Stromal cell of bone marrow (primary cell): ENCODE data around the gene TRIM8.

Source experiments
- DNase-seq: peaks from one replicate; pipeline ENCODE4 v3.0.0-alpha.2; 2012; ENCODE audit warnings: low read depth

The TRIM8 gene

DNA sequence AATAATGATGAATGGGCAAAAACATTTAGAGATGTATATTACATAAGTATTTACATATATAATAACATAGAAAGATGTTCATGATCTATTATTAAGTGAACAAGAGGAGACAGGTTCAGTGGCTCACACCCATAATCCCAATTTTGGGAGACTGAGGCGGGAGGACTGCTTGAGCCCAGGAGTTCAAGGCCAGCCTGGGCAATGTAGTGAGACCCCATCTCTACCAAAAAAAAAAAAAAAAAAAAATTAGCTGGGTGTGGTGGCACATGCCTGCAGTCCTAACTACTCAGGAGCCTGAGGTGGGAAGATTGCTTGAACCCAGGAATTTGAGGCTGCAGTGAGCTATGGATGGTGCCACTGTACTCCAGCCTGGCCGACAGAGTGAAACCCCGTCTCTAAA lies 57.5 kb downstream of the TRIM8 start:
- DNase-seq, result no peak

DNA sequence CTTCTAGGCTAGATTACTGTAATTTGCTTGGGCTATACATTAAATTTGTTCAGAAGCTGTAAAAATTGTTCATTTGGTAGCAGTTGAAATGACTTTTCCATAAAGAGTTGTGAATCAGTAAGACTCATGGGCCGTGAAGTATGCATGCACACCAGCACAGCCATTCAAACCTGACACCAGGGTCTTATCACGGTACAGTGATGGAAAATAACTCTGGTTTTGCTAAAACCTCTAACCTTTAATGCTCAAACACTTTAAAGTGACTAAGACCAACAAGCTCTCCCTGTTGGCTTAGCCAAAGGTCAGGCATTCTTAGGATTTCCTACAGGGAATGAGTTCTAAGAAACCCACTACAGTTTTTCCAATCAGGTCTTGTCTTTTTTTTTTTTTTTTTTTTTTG lies 58.5 kb downstream of the TRIM8 start:
- no peak for DNase-seq

DNA sequence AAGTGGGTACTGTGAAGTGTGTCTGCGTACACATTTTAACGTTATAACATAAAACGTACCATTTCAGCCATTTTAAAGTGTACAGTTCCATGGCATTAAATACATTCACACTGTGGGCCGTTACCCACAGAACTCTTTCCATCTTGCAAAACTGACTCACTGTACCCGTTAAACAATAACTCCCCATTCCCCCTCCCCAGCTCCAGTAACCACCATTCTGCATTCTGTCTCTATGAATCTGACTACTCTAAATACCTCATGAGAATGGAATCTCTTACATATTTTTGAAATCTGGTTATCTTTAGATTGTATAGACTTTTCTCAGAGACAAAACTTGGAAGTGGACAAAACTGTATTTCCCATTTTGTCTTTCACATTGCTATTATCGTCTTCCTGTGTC lies 60.6 kb downstream of the TRIM8 start:
- no peak for DNase-seq

DNA sequence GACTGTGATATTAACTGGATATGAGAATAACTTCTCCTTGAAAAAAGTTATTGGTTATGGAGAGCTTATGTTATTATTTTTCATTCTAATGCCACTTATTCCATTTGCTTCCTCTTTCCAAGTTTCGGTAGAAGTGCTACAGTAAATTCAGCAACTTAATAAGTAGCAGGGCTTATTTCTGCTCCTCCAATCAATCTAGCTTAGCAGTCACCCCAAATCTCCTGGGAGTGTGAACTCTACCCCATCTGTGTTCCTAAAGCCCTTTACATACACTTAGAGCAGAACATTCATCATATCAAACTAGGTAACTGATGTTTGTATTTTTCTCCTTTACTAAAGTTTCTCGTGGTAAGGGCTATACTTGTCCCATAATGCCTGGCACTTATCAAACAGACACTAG lies 61.3 kb downstream of the TRIM8 start:
- no peak for DNase-seq
